Activated B cell treated with CpG ODN at 0.5 μM for 24 hours (primary cell): ENCODE results near the gene HIVEP3. TPM values are rescaled to one million over a fixed set of nuclear protein-coding genes. Genes with fewer than 3 reads are reported as not detected.
A peak's percentile ranks its signal among the peaks of the same experiment; 100 is the strongest.

Experiments
- ATAC-seq: fragments of 200-7000 bp; cut with Tn5 transposase; one replicate; pipeline ENCODE4 v1.10.0; 2021; ENCODE audit warnings: low read depth, mild to moderate bottlenecking, moderate library complexity
- CTCF ChIA-PET: fragments of 350-600 bp; sonication (Branson Sonifier 250); formaldehyde crosslinking; loops from one replicate; lab custom pipeline; 2021; ENCODE audit warnings: antibody characterized with exemption; lab: Charles Lee
- POLR2A ChIA-PET: fragments of 350-600 bp; sonication (Branson Sonifier 250); formaldehyde crosslinking; loops from one replicate; lab custom pipeline; 2021; ENCODE audit warnings: antibody characterized with exemption; lab: Charles Lee
- DNase-seq: peaks from one replicate; pipeline ENCODE4 v3.0.0; 2022
- H3K27ac Mint-ChIP-seq: one replicate; pipeline ENCODE4 v1.8.0; 2020; ENCODE audit warnings: mixed read lengths
- H3K27me3 Mint-ChIP-seq: one replicate; pipeline ENCODE4 v1.8.0; 2021; ENCODE audit warnings: mixed read lengths
- H3K36me3 Mint-ChIP-seq: one replicate; pipeline ENCODE4 v1.8.0; 2021; ENCODE audit warnings: low read depth, mixed read lengths
- H3K4me1 Mint-ChIP-seq: one replicate; pipeline ENCODE4 v1.8.0; 2021; ENCODE audit warnings: mixed read lengths
- H3K4me3 Mint-ChIP-seq: one replicate; pipeline ENCODE4 v1.8.0; 2020; ENCODE audit warnings: mild to moderate bottlenecking, mixed read lengths
- H3K9me3 Mint-ChIP-seq: one replicate; pipeline ENCODE4 v1.8.0; 2020; ENCODE audit warnings: mixed read lengths
- intact Hi-C: fragments of 100-400 bp; cut with micrococcal nuclease; formaldehyde crosslinking; loops from one replicate; pipeline ENCODE4 v1.15.1; 2024
- total RNA-seq: library from RNA; stranded (reverse); gene quantifications from 2 replicates; pipeline ENCODE4 v1.2.3, GENCODE V29; 2022
- TF ChIP-seq, protein P1 (sequence below): fragments of 200-600 bp; IDR thresholded peaks from one replicate; pipeline ENCODE4 v1.8.0; 2022; ENCODE audit warnings: antibody characterized with exemption, mild to moderate bottlenecking

The HIVEP3 gene
- total RNA-seq, 1 donor from 2014 or later = 14.4 TPM

DNA sequence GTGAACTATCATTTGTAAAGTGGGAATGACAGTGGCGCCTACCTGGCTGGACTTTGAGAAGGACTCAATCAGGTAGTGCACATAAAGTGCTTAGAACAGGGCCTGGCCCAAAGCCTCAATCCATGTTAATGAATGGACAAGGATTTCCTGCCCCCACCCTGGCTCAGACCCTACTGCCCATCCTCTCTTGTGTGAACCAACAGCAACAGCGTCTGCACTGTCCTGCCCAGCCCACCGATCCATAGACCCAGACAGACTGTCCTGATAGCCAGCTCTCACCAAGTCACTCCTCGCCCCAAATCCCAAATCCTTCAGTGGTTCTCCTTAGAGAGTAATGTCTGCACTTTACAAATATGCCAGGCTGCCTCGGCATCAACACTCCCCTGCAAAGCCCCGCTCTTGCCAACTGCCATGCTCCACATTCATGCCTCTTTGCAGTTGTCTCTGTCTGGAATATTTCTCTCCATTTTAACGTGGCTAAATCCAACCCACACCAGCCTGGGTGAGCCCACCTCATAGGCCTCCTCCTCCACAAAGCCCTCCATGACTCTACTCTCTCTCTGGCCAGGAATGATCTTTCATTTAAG, 276.7 kb downstream of the HIVEP3 start:
- Mint-ChIP-seq H3K27ac (no peak overlapping the region), H3K4me3 (no peak overlapping the region), H3K36me3 (no peaks in the 10 kb centered on the region), H3K4me1 (peaks cover 30% of the 10 kb centered on the region), H3K27me3 (no peaks in the 10 kb centered on the region), H3K9me3 (no peaks in the 10 kb centered on the region)
- TF ChIP-seq, protein P1, sequence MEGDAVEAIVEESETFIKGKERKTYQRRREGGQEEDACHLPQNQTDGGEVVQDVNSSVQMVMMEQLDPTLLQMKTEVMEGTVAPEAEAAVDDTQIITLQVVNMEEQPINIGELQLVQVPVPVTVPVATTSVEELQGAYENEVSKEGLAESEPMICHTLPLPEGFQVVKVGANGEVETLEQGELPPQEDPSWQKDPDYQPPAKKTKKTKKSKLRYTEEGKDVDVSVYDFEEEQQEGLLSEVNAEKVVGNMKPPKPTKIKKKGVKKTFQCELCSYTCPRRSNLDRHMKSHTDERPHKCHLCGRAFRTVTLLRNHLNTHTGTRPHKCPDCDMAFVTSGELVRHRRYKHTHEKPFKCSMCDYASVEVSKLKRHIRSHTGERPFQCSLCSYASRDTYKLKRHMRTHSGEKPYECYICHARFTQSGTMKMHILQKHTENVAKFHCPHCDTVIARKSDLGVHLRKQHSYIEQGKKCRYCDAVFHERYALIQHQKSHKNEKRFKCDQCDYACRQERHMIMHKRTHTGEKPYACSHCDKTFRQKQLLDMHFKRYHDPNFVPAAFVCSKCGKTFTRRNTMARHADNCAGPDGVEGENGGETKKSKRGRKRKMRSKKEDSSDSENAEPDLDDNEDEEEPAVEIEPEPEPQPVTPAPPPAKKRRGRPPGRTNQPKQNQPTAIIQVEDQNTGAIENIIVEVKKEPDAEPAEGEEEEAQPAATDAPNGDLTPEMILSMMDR = no peak
- POLR2A ChIA-PET = interaction anchor here (1.0 to 1.2 kb wide), 2 partner anchors 9 to 18 kb away, joined by 3 read pairs; no protein-coding TSS in a partner anchor
- ATAC-seq (no peak), DNase-seq (no peak)
- intact Hi-C loops = loop anchor here (5.0 kb wide), 1 partner anchor 65 kb away; no protein-coding TSS in a partner anchor
- CTCF ChIA-PET = no interaction called here

DNA sequence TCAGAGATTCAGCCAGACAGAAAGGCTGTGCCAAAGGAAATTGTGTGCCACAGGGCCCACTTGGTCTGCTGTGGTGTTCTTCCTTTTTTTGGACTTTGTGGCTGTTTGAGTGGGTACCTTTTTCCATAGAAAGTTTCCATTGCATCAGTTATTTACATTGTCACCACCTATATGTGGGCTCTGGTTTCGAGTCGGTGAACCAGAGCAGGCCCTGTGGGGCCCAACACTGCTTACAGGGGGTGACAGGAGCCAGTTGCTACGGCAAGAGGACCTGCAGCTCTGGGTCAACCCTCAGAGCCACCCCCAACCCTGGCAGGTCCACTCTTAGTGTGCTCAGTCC, 277.3 kb downstream of the HIVEP3 start:
- no peak for DNase-seq
- H3K36me3 Mint-ChIP-seq = no peaks in the 10 kb centered on the region
- peak overlapping the region; percentile 33 for H3K4me3 Mint-ChIP-seq
- ChIA-PET POLR2A (interaction anchor here (0.8 kb wide), 1 partner anchor 13 kb away, joined by 3 read pairs; no protein-coding TSS in a partner anchor), CTCF (no interaction called here)
- no peaks in the 10 kb centered on the region for H3K9me3 Mint-ChIP-seq
- TF ChIP-seq, protein P1 = no peak
- intact Hi-C loops = loop anchor here (5.0 kb wide), 1 partner anchor 64 kb away; no protein-coding TSS in a partner anchor
- H3K27ac Mint-ChIP-seq = no peak overlapping the region
- peak; percentile 56 for ATAC-seq
- no peaks in the 10 kb centered on the region for H3K27me3 Mint-ChIP-seq
- H3K4me1 Mint-ChIP-seq = peaks cover 35% of the 10 kb centered on the region

DNA sequence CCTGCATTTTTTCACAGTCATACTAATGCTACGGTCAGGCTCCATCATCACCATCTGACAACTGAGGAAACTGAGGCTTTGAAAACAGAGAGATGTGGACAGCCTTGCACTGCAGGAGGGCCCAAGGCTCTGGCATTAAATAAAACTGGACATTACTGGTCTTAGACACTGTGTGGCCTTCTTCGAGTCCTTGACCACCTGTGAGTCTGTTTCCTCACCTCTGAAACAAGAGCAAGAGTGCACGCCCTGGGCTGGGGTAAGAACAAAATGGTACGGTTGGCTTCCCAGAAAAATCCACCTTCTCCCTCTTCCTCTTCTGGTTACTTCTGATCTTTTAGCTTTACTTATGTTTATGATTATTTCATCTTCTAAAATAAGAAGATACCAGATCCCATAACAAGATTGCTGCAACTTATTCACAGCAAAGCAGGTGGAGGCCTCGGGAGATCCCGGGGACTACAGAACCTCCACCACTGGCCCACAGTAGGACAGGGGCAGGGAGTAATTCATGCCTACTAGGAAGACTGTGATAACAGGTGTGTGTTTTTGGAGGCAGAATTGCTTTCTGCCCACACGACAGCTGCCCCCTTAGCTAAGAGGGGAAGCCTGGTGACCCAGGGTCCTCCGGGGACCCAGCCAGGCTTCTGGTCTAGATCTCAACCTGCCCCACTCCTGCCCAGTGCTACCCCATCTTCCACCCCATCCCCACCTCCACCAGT, 277.8 kb downstream of the HIVEP3 start:
- H3K4me1 Mint-ChIP-seq = peaks cover 40% of the 10 kb centered on the region
- ATAC-seq (no peak), DNase-seq (no peak)
- peak overlapping the region; percentile 57 for H3K27ac Mint-ChIP-seq
- H3K9me3 Mint-ChIP-seq = no peaks in the 10 kb centered on the region
- TF ChIP-seq, protein P1 = no peak
- CTCF ChIA-PET = interaction anchor here (1.7 kb wide), 1 partner anchor 12 kb away, joined by 4 read pairs; no protein-coding TSS in a partner anchor
- POLR2A ChIA-PET = interaction anchor here (0.8 kb wide), 2 partner anchors 14 to 24 kb away, joined by 3 read pairs; no protein-coding TSS in a partner anchor
- no peaks in the 10 kb centered on the region for H3K36me3 Mint-ChIP-seq
- H3K4me3 Mint-ChIP-seq = peak overlapping the region; percentile 33
- H3K27me3 Mint-ChIP-seq = no peaks in the 10 kb centered on the region
- intact Hi-C loops = loop anchor here (5.0 kb wide), 1 partner anchor 64 kb away; no protein-coding TSS in a partner anchor

DNA sequence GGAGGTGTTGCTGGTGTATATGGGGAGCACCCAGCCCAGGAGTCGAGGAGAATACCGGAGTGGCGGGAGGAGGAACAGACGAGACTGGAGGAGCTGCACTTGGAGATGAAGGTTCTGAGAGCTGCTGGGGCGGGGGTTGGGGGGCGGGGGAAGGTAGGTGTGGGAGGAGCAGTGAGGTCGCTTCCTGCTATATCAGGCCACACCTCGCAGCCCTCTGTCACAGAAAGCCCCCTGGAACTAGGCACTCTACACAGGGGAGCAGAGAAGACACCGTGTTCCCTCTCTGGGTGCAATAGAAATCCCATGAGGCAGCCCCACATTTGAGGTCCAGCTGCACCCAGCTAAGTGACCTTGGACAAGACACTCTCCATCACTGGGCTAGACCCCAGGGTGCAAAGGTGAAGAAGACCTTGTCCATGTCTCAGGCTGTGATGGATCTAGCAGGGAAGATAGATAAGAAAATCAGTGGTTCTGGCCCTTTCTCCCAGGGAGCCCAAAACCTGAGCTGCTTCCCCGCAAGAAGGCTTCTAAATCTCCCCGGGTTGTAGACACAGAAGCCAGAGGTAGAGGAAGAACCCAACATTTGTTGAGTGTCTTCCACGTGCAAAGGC, 278.5 kb downstream of the HIVEP3 start:
- peak overlapping the region; percentile 79 for H3K27ac Mint-ChIP-seq

More for the DNA sequence above, 278.5 kb downstream of the HIVEP3 start:
- ChIA-PET CTCF (interaction anchor here (1.7 kb wide), 1 partner anchor 13 kb away, joined by 4 read pairs; no protein-coding TSS in a partner anchor), POLR2A (interaction anchor here (0.6 to 0.8 kb wide), 2 partner anchors 25 to 99 kb away, joined by 3 read pairs; no protein-coding TSS in a partner anchor)
- intact Hi-C loops = loop anchor here (5.0 kb wide), 1 partner anchor 63 kb away; no protein-coding TSS in a partner anchor
- DNase-seq (no peak), ATAC-seq (peak; percentile 53)
- TF ChIP-seq, protein P1 = no peak
- Mint-ChIP-seq H3K36me3 (no peaks in the 10 kb centered on the region), H3K4me3 (peak overlapping the region; percentile 25), H3K27me3 (no peaks in the 10 kb centered on the region), H3K4me1 (peaks cover 41% of the 10 kb centered on the region), H3K9me3 (no peaks in the 10 kb centered on the region)
